K562 (cell line): Measurements from ENCODE around the gene TYRO3. TPM values are rescaled to one million over a fixed set of nuclear protein-coding genes. Genes with fewer than 3 reads are reported as not detected.

Experiments
- ATAC-seq: fragments of 200-7000 bp; cut with Tn5 transposase; 3 replicates; pipeline ENCODE4 v1.9.1; 2020; ENCODE audit warnings: moderate library complexity
- BruUV-seq: library from RNA; stranded (reverse); fragments of 400-500 nt; replicated peaks from 2 replicates; lab custom pipeline; 2021; lab: Mats Ljungman, UMichigan
- CTCF ChIA-PET: fragments of 300-600 bp; formaldehyde crosslinking; extraction: SDS; loops from one replicate; lab custom pipeline; 2021; ENCODE audit warnings: low intra/inter-chr PET ratio; lab: Yijun Ruan, JAX
- POLR2A ChIA-PET: fragments of 300-600, 350-650 bp; sonication (Branson Sonifier 250); formaldehyde crosslinking; extraction: SDS; loops from one replicate; lab custom pipeline; 2021; ENCODE audit warnings: antibody characterized with exemption, inconsistent platforms; lab: Yijun Ruan, JAX
- DNase-seq, 4 experiments: peaks; one replicate each; pipeline versions ENCODE4 v3.0.0 to v3.0.0-alpha.2; 2011 to 2018; ENCODE audit warnings: low spot score in 3 of 4, mixed read lengths in 3 of 4; ENCODE audit errors: extremely low read depth in 1 of 4
- FAIRE-seq: peaks from 2 replicates; lab custom pipeline; 2011; peaks lifted over from hg19 to GRCh38; lab: Jason Lieb, UNC
- H2AFZ ChIP-seq: 2 replicates; pipeline ENCODE4 v1.6.0; 2011; ENCODE audit warnings: low read depth, low read length, control low read depth, inconsistent platforms
- H3K27ac ChIP-seq: fragments of 200-600 bp; 3 replicates; pipeline ENCODE4 v1.8.0; 2011; ENCODE audit warnings: low read depth, mild to moderate bottlenecking, control low read depth, inconsistent platforms, low read length, moderate library complexity, mixed read lengths; ENCODE audit errors: extremely low read depth
- H3K27me3 ChIP-seq, 2 experiments: fragments of 300-600 bp in 1 of 2; 2 replicates in 1 of 2; 3 replicates in 1 of 2; pipeline versions ENCODE4 v1.6.0 to v1.8.0; 2011; ENCODE audit warnings: inconsistent platforms in 2 of 2, low read length in 2 of 2, mild to moderate bottlenecking in 1 of 2, mixed read lengths in 1 of 2, moderate library complexity in 1 of 2; ENCODE audit not compliant: control insufficient read depth in 2 of 2, insufficient read depth in 2 of 2
- H3K36me3 ChIP-seq: fragments of 300-600 bp; 3 replicates; pipeline ENCODE4 v1.8.0; 2011; ENCODE audit warnings: mild to moderate bottlenecking, low read length, inconsistent platforms; ENCODE audit not compliant: control insufficient read depth, insufficient read depth
- H3K4me1 ChIP-seq, 2 experiments: fragments of 200-600 bp in 1 of 2; replicated peaks in 1 of 2; 2 replicates in 1 of 2; 3 replicates in 1 of 2; pipeline versions ENCODE4 v1.5.1 to v1.8.0; 2011; ENCODE audit warnings: inconsistent platforms in 2 of 2, low read length in 2 of 2, mild to moderate bottlenecking in 1 of 2, mixed read lengths in 1 of 2, moderate library complexity in 1 of 2; ENCODE audit not compliant: control insufficient read depth in 2 of 2, insufficient read depth in 2 of 2
- H3K4me2 ChIP-seq: 2 replicates; pipeline ENCODE4 v1.6.1; 2011; ENCODE audit warnings: low read length, control low read depth, inconsistent platforms, mixed read lengths; ENCODE audit not compliant: insufficient read depth
- H3K4me3 ChIP-seq: fragments of 200-600 bp; sonication (generic), shearing (Covaris generic); 2 replicates; pipeline ENCODE4 v1.5.1; 2016; ENCODE audit warnings: control low read depth, inconsistent platforms
- H3K79me2 ChIP-seq: fragments of 200-600 bp; 3 replicates; pipeline ENCODE4 v1.8.0; 2011; ENCODE audit warnings: low read length, inconsistent platforms; ENCODE audit not compliant: control insufficient read depth, insufficient read depth
- H3K9ac ChIP-seq, 2 experiments: 2 replicates each; pipeline versions ENCODE4 v1.6.0 to v1.6.1; 2011; ENCODE audit warnings: low read depth in 2 of 2, low read length in 2 of 2, control low read depth in 1 of 2, inconsistent platforms in 1 of 2, mild to moderate bottlenecking in 1 of 2, mixed read lengths in 1 of 2; ENCODE audit not compliant: insufficient read depth in 1 of 2
- H3K9me1 ChIP-seq: one replicate; pipeline ENCODE4 v1.6.0; 2011; ENCODE audit warnings: inconsistent platforms, mild to moderate bottlenecking, low read length, moderate library complexity; ENCODE audit not compliant: control insufficient read depth, insufficient read depth
- H3K9me3 ChIP-seq: replicated peaks from 2 replicates; pipeline ENCODE4 v1.5.1; 2011; ENCODE audit warnings: low read depth, low read length, inconsistent platforms; ENCODE audit not compliant: control insufficient read depth, insufficient read depth
- H4K20me1 ChIP-seq: replicated peaks from 2 replicates; pipeline ENCODE4 v1.6.1; 2011; ENCODE audit warnings: low read length, inconsistent platforms, mixed read lengths; ENCODE audit not compliant: control insufficient read depth, insufficient read depth
- DLX4 ChIP-seq: fragments of 250-450 bp; sonication (Bioruptor Pico); IDR thresholded peaks from 2 replicates; pipeline ENCODE4 v1.6.1; 2021; ENCODE audit warnings: mild to moderate bottlenecking
- GATAD2A ChIP-seq: fragments of 450-650 bp; IDR thresholded peaks from 2 replicates; pipeline ENCODE4 v1.6.1; 2017
- HMG20A ChIP-seq: fragments of 450-650 bp; formaldehyde crosslinking; conservative IDR thresholded peaks from 2 replicates; pipeline ENCODE4 v1.4.0; 2020; ENCODE audit warnings: mild to moderate bottlenecking, mixed read lengths
- KLF10 ChIP-seq: fragments of 250-450 bp; sonication (Bioruptor Pico); IDR thresholded peaks from 2 replicates; pipeline ENCODE4 v1.6.1; 2021; ENCODE audit warnings: matching md5 sums
- MLLT1 ChIP-seq, 2 experiments: fragments of 450-650 bp; IDR thresholded peaks; 2 replicates each; pipeline ENCODE4 v1.6.1; 2016
- NKRF ChIP-seq: fragments of 450-650 bp; IDR thresholded peaks from 2 replicates; pipeline ENCODE4 v1.6.1; 2016; ENCODE audit warnings: borderline replicate concordance
- PTRF ChIP-seq: fragments of 450-650 bp; IDR thresholded peaks from 2 replicates; pipeline ENCODE4 v1.6.1; 2016; ENCODE audit warnings: mild to moderate bottlenecking, missing genetic modification characterization, missing compliant biosample characterization
- SAFB2 ChIP-seq: fragments of 200-400 bp; formaldehyde crosslinking; IDR thresholded peaks from 2 replicates; pipeline ENCODE4 v1.6.1; 2018; ENCODE audit warnings: borderline replicate concordance, low read length, low read depth, moderate library complexity; ENCODE audit not compliant: severe bottlenecking
- STAG1 ChIP-seq: sonication (generic); formaldehyde crosslinking; IDR thresholded peaks from 2 replicates; pipeline ENCODE4 v1.5.0; 2020; ENCODE audit warnings: missing genetic modification reagents, borderline replicate concordance
- STAT6 ChIP-seq: sonication (generic); formaldehyde crosslinking; IDR thresholded peaks from 2 replicates; pipeline ENCODE4 v1.8.1; 2023; ENCODE audit warnings: mild to moderate bottlenecking, missing genetic modification reagents
- TCF7 ChIP-seq: sonication (generic); IDR thresholded peaks from 2 replicates; pipeline ENCODE4 v1.6.1; 2016; ENCODE audit warnings: antibody characterized with exemption, borderline replicate concordance
- ZBTB34 ChIP-seq: fragments of 250-450 bp; sonication (Bioruptor Pico); IDR thresholded peaks from 2 replicates; pipeline ENCODE4 v1.8.0; 2021; ENCODE audit warnings: mild to moderate bottlenecking, moderate library complexity
- ZNF584 ChIP-seq: fragments of 200-800 bp; sonication (Bioruptor generic); IDR thresholded peaks from 2 replicates; pipeline ENCODE4 v1.6.1; 2016; ENCODE audit warnings: low read depth, mild to moderate bottlenecking, missing genetic modification characterization, missing compliant biosample characterization
- WGBS: fragments of 100-300 bp; shearing (Covaris generic); methylation state at CpG from one replicate; pipeline ENCODE4 v1.1.6; 2016; ENCODE audit warnings: low coverage, mixed read lengths; ENCODE audit not compliant: insufficient coverage; ENCODE audit errors: missing lambda C conversion rate; 5-methylcytosine and 5-hydroxymethylcytosine counted together
- in situ Hi-C: fragments of 300-500 bp; cut with MboI; formaldehyde crosslinking; loops from 4 replicates; pipeline ENCODE4 v1.15.0; 2018; ENCODE audit warnings: inconsistent platforms, mixed read lengths
- intact Hi-C: fragments of 100-400 bp; cut with micrococcal nuclease; formaldehyde crosslinking; loops from 2 replicates; pipeline ENCODE4 v1.14.2; 2022
- polyA plus RNA-seq, 8 experiments: library from polyadenylated mRNA; depleted of rRNA in 4 of 8; stranded (reverse) in 5 of 8; unstranded in 3 of 8; fragments of >200 nt; fragmentation: Nextera tagmentation in 2 of 8; fragmentation: Illumina TruSeq in 1 of 8; extraction: Ambion mirVana in 2 of 8; extraction: Trizol in 1 of 8; gene quantifications; 2 replicates each; pipeline versions ENCODE4 v1.2.1 to v1.2.3, GENCODE V29; 2011 to 2014; ENCODE audit warnings: inconsistent platforms in 1 of 8, missing spikeins in 1 of 8
- total RNA-seq, 7 experiments: library from RNA; depleted of rRNA in 6 of 7; stranded (reverse); fragments of >200 nt in 6 of 7; fragmentation: Illumina TruSeq in 2 of 7; extraction: Trizol in 2 of 7; gene quantifications; 2 replicates each; pipeline versions ENCODE4 v1.2.1 to v1.2.3, GENCODE V29; 2011 to 2021; ENCODE audit warnings: low replicate concordance in 1 of 7

Gene TYRO3
- total and polyA plus RNA-seq, 9 of the 15 experiments (the other 6 are each of a cell fraction or from before 2014, with no cell fraction given), result 2.6 to 39.6 (median 18.6) TPM

- TF ChIP-seq STAG1 (CRISPR knock-in tag), result no peak
These were observed 37.4 kb upstream of the TYRO3 start (continued) for GRCh38 chr15:41521614-41522013.

- Histone ChIP-seq H3K9me3 (no peaks in the 10 kb centered on the region), H3K27me3 (no peaks in the 10 kb centered on the region), H3K9me1 (peaks cover 3% of the 10 kb centered on the region), H3K27ac (no peak overlapping the region), H3K79me2 (no peaks in the 10 kb centered on the region), H3K9ac (peak overlapping the region in 1 of 2 experiments; percentile 58; a peak in 1 of 4 replicates), H4K20me1 (no peaks in the 10 kb centered on the region; the same call in 1 of the 2 replicates), H3K4me3 (no peak overlapping the region), H3K4me2 (no peak overlapping the region), H3K36me3 (peaks cover 61% of the 10 kb centered on the region), H3K4me1 (peaks cover 0 to 7% of the 10 kb centered on the region in 2 experiments; a peak in 1 of 5 replicates), H2AFZ (no peak overlapping the region)
- ChIA-PET CTCF (no interaction called here), POLR2A (interaction anchor here (0.6 to 1.5 kb wide), 10 partner anchors 9 to 44 kb away, joined by 3 to 6 read pairs (median 4); no protein-coding TSS in a partner anchor)
- BruUV-seq, result no TSS peak
- no peak for FAIRE-seq
- in situ Hi-C loops, result no loop called here
- no peak for DNase-seq
- no peak; the same call in 2 of the 3 replicates for ATAC-seq
- intact Hi-C loops, result no loop called here
- 80% methylated on average over 5 of the region's 5 CpGs for WGBS
- TF ChIP-seq GATAD2A, result no peak
- TF ChIP-seq SAFB2, result no peak
- no peak for TF ChIP-seq KLF10 (CRISPR knock-in tag)
- no peak for TF ChIP-seq MLLT1 (IDR thresholded peaks at IDR 0.05)
- TF ChIP-seq NKRF, result no peak
- no peak for TF ChIP-seq TCF7
- no peak for TF ChIP-seq PTRF (tag)
- no peak for TF ChIP-seq HMG20A (CRISPR knock-in tag)
- no peak for TF ChIP-seq ZNF584
- TF ChIP-seq ZBTB34 (CRISPR knock-in tag), result no peak
- no peak for TF ChIP-seq STAT6 (CRISPR knock-in tag)
- TF ChIP-seq DLX4 (CRISPR knock-in tag), result no peak
These were observed 35.9 kb upstream of the TYRO3 start for GRCh38 chr15:41523097-41523496.
